Measurements from ENCODE around the gene MYBL2. TPM values are rescaled to one million over a fixed set of nuclear protein-coding genes. Genes with fewer than 3 reads are reported as not detected.

Gene MYBL2
- total and polyA plus RNA-seq, 7 experiments from 2014 or later: 0.58 to 69.7 (median 2.7) TPM; not detected in 4

DNA sequence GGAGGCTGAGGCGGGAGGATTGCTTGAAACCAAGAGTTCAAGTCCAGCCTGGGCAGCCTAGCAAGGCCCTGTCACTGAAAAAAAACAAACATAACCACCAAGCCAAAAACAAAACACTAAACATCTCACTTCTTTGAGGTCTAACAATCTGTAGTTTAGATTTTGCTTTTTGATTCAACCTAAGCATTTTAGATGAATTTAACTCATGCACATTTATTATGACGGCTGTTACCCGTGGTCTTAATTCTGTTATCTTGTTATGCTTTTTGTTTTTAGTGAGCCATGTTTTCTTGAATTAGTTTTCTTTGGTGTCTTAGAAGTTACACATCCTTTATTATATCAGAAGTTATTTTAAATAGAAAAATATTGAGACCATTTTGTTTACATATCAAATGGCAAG, 73.7 kb downstream of the MYBL2 start:
- Mint-ChIP-seq H3K4me1 (peaks cover 0 to 19% (median 9%) of the 10 kb centered on the region in 7 donors), H3K9me3 (no peaks in the 10 kb centered on the region), H3K36me3 (peaks cover 0 to 1% (median 0%) of the 10 kb centered on the region in 5 donors), H3K4me3 (no peak overlapping the region), H3K27ac (peak overlapping the region in 1 of 9 donors; percentile 38), H3K27me3 (no peaks in the 10 kb centered on the region)
- H3K27ac ChIP-seq (ENCODE audit: low read depth, low read length): no peak overlapping the region
- H3K4me3 ChIP-seq (ENCODE audit: low read length): no peak overlapping the region
- DNase-seq: no peak
- CTCF ChIA-PET: no interaction called here
- intact Hi-C loops (cut with micrococcal nuclease): no loop called here
- H3K9me3 ChIP-seq (ENCODE audit: control insufficient read depth in 2 of 3, low read length in 3 of 3): no peaks in the 10 kb centered on the region
- H3K27me3 ChIP-seq (ENCODE audit: control insufficient read depth in 2 of 2, insufficient read depth in 2 of 2, low read length in 2 of 2): no peaks in the 10 kb centered on the region
- POLR2A ChIA-PET: no interaction called here
- ATAC-seq: no peak
- H3K4me1 ChIP-seq (ENCODE audit: control insufficient read depth in 2 of 2, insufficient read depth in 2 of 2, low read length in 2 of 2): peaks cover 0 to 9% of the 10 kb centered on the region in 2 donors
- H3K36me3 ChIP-seq (ENCODE audit: control insufficient read depth in 2 of 3, insufficient read depth in 3 of 3, low read length in 3 of 3): no peaks in the 10 kb centered on the region

DNA sequence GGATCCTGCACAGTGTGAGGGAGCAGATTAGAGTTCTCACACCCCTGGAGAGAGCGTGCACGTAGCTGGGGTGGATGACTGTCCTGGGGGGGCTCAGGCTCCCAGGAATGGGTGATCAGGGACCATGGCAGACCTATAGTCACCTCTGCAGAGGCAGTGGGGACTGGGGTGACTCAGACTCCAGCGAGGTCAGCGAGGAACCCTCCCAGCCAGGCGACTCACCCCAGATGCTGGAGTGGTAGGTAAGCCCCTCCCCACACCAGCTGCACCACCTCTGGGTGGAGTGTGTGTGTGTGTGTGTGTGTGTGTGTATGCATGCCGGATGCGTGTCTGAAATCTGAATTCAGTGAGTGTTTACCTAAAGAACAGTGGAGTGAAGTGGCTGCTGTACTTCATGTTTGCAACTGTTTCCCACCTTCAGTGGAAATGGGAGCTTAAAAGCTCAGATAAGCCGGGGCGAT, 77.3 kb downstream of the MYBL2 start:
- H3K9me3 ChIP-seq (ENCODE audit: control insufficient read depth in 2 of 3, low read length in 3 of 3): no peaks in the 10 kb centered on the region
- intact Hi-C loops (cut with micrococcal nuclease): no loop called here
- peaks cover 0 to 7% (median 0%) of the 10 kb centered on the region in 5 donors for H3K27me3 Mint-ChIP-seq

DNA sequence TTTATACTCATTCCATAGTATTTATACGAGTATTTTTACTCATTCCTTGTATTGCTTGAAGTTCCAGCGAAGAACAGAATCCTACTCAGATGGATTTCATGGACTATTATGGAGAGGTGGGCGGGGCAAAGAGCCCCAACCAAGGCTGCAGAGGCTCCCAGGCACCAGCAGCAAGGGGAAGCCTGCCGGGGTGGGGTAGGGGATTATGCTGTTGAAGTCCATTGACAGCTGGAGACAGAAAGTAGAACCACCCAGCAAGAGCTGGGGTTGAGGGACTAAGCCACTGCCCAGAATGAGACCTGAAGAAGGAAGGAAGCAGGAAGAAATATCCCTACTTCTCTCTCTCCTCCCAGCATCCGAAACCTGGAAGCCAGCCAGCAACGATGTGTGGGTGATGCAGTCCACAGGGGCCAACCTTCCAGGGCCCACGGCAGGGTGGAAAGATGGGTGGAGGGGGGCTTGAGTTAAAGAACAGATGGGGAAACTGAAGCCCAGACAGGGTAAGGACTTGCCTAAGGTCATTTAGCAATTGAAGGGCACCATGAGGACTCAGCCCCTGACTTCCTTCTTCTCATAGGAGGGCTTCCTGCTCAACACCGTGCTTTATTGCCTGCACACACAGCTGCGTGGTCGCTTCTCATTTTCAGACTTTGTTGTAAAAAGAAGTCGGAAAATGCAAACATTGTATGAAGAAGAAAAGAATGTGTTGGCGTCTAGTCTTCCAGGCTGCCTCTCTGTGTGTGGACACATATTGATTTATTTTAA, 78.2 kb downstream of the MYBL2 start:
- H3K36me3 Mint-ChIP-seq: no peaks in the 10 kb centered on the region
- H3K27ac ChIP-seq (ENCODE audit: low read depth, low read length): no peak overlapping the region
- H3K4me3 ChIP-seq (ENCODE audit: low read length): no peak overlapping the region
- intact Hi-C loops (cut with micrococcal nuclease): no loop called here
- H3K9me3 Mint-ChIP-seq: no peaks in the 10 kb centered on the region
- peaks cover 0 to 7% (median 0%) of the 10 kb centered on the region in 5 donors for H3K27me3 Mint-ChIP-seq
- ChIA-PET POLR2A (no interaction called here), CTCF (interaction anchor here (1.2 kb wide), 1 partner anchor 20 kb away, joined by 3 read pairs; no protein-coding TSS in a partner anchor)
- H3K36me3 ChIP-seq (ENCODE audit: control insufficient read depth in 2 of 3, insufficient read depth in 3 of 3, low read length in 3 of 3): no peaks in the 10 kb centered on the region
- H3K4me1 ChIP-seq (ENCODE audit: control insufficient read depth in 2 of 2, insufficient read depth in 2 of 2, low read length in 2 of 2): peaks cover 0 to 17% of the 10 kb centered on the region in 2 donors
- H3K27me3 ChIP-seq (ENCODE audit: control insufficient read depth in 2 of 2, insufficient read depth in 2 of 2, low read length in 2 of 2): no peaks in the 10 kb centered on the region
- H3K27ac Mint-ChIP-seq: peak overlapping the region in 1 of 9 donors; percentile 51
- H3K4me3 Mint-ChIP-seq: no peak overlapping the region
- DNase-seq (no peak), ATAC-seq (peak; percentile 44)
- no peaks in the 10 kb centered on the region for H3K9me3 ChIP-seq (ENCODE audit: control insufficient read depth in 2 of 3, low read length in 3 of 3)
- H3K4me1 Mint-ChIP-seq: peaks cover 0 to 18% (median 16%) of the 10 kb centered on the region in 7 donors

More for the DNA sequence above, 77.3 kb downstream of the MYBL2 start:
- POLR2A ChIA-PET: interaction anchor here (0.6 to 1.3 kb wide), 2 partner anchors 12 to 83 kb away, joined by 3 to 5 read pairs; no protein-coding TSS in a partner anchor
- DNase-seq: peak in 5 of 9 donors; percentile 18 to 34 (median 23)
- Histone ChIP-seq H3K27me3 (ENCODE audit: control insufficient read depth in 2 of 2, insufficient read depth in 2 of 2, low read length in 2 of 2) (no peaks in the 10 kb centered on the region), H3K4me3 (ENCODE audit: low read length) (no peak overlapping the region), H3K4me1 (ENCODE audit: control insufficient read depth in 2 of 2, insufficient read depth in 2 of 2, low read length in 2 of 2) (peaks cover 0 to 10% of the 10 kb centered on the region in 2 donors), H3K27ac (ENCODE audit: low read depth, low read length) (no peak overlapping the region), H3K36me3 (ENCODE audit: control insufficient read depth in 2 of 3, insufficient read depth in 3 of 3, low read length in 3 of 3) (no peaks in the 10 kb centered on the region)
- Mint-ChIP-seq H3K9me3 (no peaks in the 10 kb centered on the region), H3K4me1 (peaks cover 0 to 10% (median 7%) of the 10 kb centered on the region in 7 donors), H3K27ac (peak overlapping the region in 2 of 9 donors; percentile 41 to 55), H3K36me3 (no peaks in the 10 kb centered on the region), H3K4me3 (no peak overlapping the region)
- peak; percentile 18 for ATAC-seq
- CTCF ChIA-PET: interaction anchor here (0.5 to 1.2 kb wide), 3 partner anchors 16 to 275 kb away, joined by 3 read pairs; no protein-coding TSS in a partner anchor

DNA sequence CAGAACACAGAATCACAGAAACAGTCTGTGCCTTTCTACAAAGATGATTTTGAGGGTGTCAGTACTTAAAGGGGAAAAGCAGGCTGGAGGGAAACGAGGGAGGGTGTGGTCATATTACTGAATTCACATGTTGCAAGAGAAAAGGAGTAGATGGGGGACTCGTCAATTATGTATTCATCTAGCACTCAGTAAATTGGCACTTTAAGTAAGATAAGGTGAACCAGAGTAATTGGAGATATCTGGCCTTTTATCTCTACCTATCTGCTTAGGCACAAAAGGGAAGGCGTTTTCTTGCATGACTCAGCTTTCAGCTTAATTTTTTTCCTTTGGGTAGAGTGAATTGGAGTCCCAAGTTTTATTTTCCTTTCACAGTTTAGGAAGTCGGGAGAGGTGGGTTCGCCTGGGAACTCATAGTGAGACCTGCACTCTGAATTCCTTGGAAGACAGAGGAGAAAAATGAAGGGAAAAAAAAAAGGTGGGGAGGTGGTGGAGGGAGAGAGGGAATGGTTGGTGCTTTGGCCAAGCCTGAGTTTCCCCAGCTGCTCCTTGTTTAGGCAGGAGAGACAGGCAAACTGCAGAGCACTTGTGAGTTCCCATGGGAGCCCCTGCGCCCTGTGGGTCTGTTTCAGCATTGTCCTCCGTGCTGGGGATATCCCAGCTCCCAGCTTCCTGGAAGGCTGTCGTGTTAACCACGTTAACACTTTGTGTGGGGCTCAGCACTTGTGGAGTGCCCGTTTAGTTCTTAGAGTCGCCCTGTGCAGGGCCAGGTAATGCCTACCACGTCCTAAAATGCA, 79.6 kb downstream of the MYBL2 start:
- Mint-ChIP-seq H3K27ac (no peak overlapping the region), H3K4me1 (peaks cover 12 to 32% (median 27%) of the 10 kb centered on the region in 7 donors), H3K36me3 (peaks cover 0 to 3% (median 0%) of the 10 kb centered on the region in 5 donors), H3K27me3 (peaks cover 0 to 17% (median 0%) of the 10 kb centered on the region in 5 donors), H3K4me3 (no peak overlapping the region), H3K9me3 (peaks cover 0 to 4% (median 0%) of the 10 kb centered on the region in 11 donors)
- DNase-seq (no peak), ATAC-seq (no peak)
- Histone ChIP-seq H3K4me3 (ENCODE audit: low read length) (no peak overlapping the region), H3K4me1 (ENCODE audit: control insufficient read depth in 2 of 2, insufficient read depth in 2 of 2, low read length in 2 of 2) (peaks cover 3 to 18% of the 10 kb centered on the region in 2 donors), H3K36me3 (ENCODE audit: control insufficient read depth in 2 of 3, insufficient read depth in 3 of 3, low read length in 3 of 3) (no peaks in the 10 kb centered on the region), H3K9me3 (ENCODE audit: control insufficient read depth in 2 of 3, low read length in 3 of 3) (no peaks in the 10 kb centered on the region), H3K27ac (ENCODE audit: low read depth, low read length) (no peak overlapping the region), H3K27me3 (ENCODE audit: control insufficient read depth in 2 of 2, insufficient read depth in 2 of 2, low read length in 2 of 2) (no peaks in the 10 kb centered on the region)
- ChIA-PET POLR2A (no interaction called here), CTCF (no interaction called here)
- intact Hi-C loops (cut with micrococcal nuclease): no loop called here

DNA sequence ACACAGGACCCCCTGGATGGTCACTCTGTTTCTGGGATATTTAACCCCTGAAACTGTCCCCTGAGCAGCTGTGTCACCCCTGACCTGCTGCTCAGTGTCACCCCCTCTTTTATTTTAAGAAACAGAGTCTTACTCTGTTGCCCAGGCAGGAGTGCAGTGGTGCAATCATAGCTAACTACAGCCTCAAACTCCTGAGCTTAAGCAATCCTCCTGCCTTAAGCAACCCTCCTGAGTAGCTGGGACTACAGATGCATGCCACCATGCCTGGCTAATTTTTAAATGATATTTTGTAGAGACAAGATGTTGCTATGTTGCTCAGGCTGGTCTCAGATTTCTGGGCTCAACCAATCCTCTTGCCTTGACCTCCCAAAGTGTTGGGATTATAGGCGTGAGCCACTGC, 81.4 kb downstream of the MYBL2 start:
- POLR2A ChIA-PET: interaction anchor here (1.6 kb wide), 1 partner anchor 14 kb away, joined by 3 read pairs; no protein-coding TSS in a partner anchor
- intact Hi-C loops (cut with micrococcal nuclease): loop anchor here in 1 of 2 donors (2.0 kb wide), 2 partner anchors 25 to 209 kb away; no protein-coding TSS in a partner anchor
- ATAC-seq: no peak

DNA sequence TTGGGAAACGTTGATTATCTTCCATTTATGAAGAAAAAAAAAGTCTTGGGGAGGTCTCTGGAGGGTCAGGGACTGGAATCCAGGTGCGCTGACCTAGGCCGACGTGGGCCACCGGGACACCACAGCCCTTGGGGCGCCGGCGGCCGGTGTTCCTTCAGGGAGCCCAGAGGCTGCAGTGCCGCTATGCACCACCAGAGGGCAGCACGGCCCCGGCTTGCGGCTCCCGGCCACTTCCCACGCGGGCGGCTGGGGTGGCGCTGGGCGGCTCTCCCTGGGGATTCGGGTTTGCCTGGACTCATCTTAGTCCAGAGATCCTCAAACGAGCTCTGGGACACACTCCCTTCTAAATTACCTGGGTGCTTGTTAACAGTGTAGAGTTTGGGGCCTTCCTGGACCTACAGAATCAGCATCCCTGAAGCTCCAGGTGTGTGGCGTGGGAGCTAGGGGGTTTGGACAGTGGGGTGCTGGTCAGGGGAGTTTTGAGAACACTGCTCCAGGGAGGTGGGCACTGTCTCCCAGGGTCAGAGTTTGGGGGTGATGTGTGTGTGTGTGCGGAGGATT, 82.9 kb downstream of the MYBL2 start:
- ATAC-seq: peak; percentile 85
- no peaks in the 10 kb centered on the region for H3K27me3 ChIP-seq (ENCODE audit: control insufficient read depth in 2 of 2, insufficient read depth in 2 of 2, low read length in 2 of 2)
- intact Hi-C loops (cut with micrococcal nuclease): loop anchor here (1.0 to 10.0 kb wide), 13 partner anchors 27 to 440 kb away; no protein-coding TSS in a partner anchor
- Mint-ChIP-seq H3K9me3 (peaks cover 0 to 9% (median 0%) of the 10 kb centered on the region in 11 donors), H3K27ac (peak overlapping the region in 6 of 9 donors; percentile 28 to 81 (median 51)), H3K4me3 (peak overlapping the region in 6 of 10 donors; percentile 29 to 54 (median 46)), H3K36me3 (peaks cover 0 to 8% (median 0%) of the 10 kb centered on the region in 5 donors), H3K27me3 (peaks cover 0 to 18% (median 0%) of the 10 kb centered on the region in 5 donors), H3K4me1 (peaks cover 22 to 44% (median 38%) of the 10 kb centered on the region in 7 donors)
- POLR2A ChIA-PET: interaction anchor here (1.6 kb wide), 1 partner anchor 28 kb away, joined by 4 read pairs; no protein-coding TSS in a partner anchor
- peaks cover 15 to 18% of the 10 kb centered on the region in 2 donors for H3K4me1 ChIP-seq (ENCODE audit: control insufficient read depth in 2 of 2, insufficient read depth in 2 of 2, low read length in 2 of 2)
- no peak overlapping the region for H3K27ac ChIP-seq (ENCODE audit: low read depth, low read length)
- no peaks in the 10 kb centered on the region for H3K9me3 ChIP-seq (ENCODE audit: control insufficient read depth in 2 of 3, low read length in 3 of 3)
- H3K4me3 ChIP-seq (ENCODE audit: low read length): no peak overlapping the region
- H3K36me3 ChIP-seq (ENCODE audit: control insufficient read depth in 2 of 3, insufficient read depth in 3 of 3, low read length in 3 of 3): no peaks in the 10 kb centered on the region
- CTCF ChIA-PET: interaction anchor here (0.6 to 3.5 kb wide), 11 partner anchors 14 to 440 kb away, joined by 3 to 21 read pairs (median 3); no protein-coding TSS in a partner anchor
- peak; percentile 50 to 94 (median 72) for DNase-seq

More for the DNA sequence above, 81.4 kb downstream of the MYBL2 start:
- H3K27me3 ChIP-seq (ENCODE audit: control insufficient read depth in 2 of 2, insufficient read depth in 2 of 2, low read length in 2 of 2): no peaks in the 10 kb centered on the region
- no peaks in the 10 kb centered on the region for H3K9me3 ChIP-seq (ENCODE audit: control insufficient read depth in 2 of 3, low read length in 3 of 3)
- peaks cover 15 to 18% of the 10 kb centered on the region in 2 donors for H3K4me1 ChIP-seq (ENCODE audit: control insufficient read depth in 2 of 2, insufficient read depth in 2 of 2, low read length in 2 of 2)
- no peak overlapping the region for H3K4me3 Mint-ChIP-seq
- H3K4me1 Mint-ChIP-seq: peaks cover 22 to 44% (median 38%) of the 10 kb centered on the region in 7 donors
- H3K27me3 Mint-ChIP-seq: peaks cover 0 to 18% (median 0%) of the 10 kb centered on the region in 5 donors
- peaks cover 0 to 4% (median 0%) of the 10 kb centered on the region in 11 donors for H3K9me3 Mint-ChIP-seq
- no peaks in the 10 kb centered on the region for H3K36me3 ChIP-seq (ENCODE audit: control insufficient read depth in 2 of 3, insufficient read depth in 3 of 3, low read length in 3 of 3)
- H3K36me3 Mint-ChIP-seq: peaks cover 0 to 3% (median 0%) of the 10 kb centered on the region in 5 donors
- CTCF ChIA-PET: interaction anchor here (0.7 to 3.5 kb wide), 5 partner anchors 20 to 332 kb away, joined by 3 to 21 read pairs (median 4); no protein-coding TSS in a partner anchor
- no peak for DNase-seq
- no peak overlapping the region for H3K27ac Mint-ChIP-seq
- no peak overlapping the region for H3K27ac ChIP-seq (ENCODE audit: low read depth, low read length)
- no peak overlapping the region for H3K4me3 ChIP-seq (ENCODE audit: low read length)

All from naive thymus-derived CD4-positive, alpha-beta T cell (primary cell).